Activated CD4-positive, alpha-beta T cell treated with anti-CD3 and anti-CD28 coated beads for 24 hours (primary cell): ENCODE results near the gene SMAD7.

Experiments used
- DNase-seq, 2 donors: peaks; one replicate each; pipeline ENCODE4 v3.0.0-alpha.2; 2020; ENCODE audit warnings: low read depth in 2 of 2

SMAD7 gene

GRCh38 chr18:48986851-48987761 is 36.3 kb upstream of the SMAD7 start:
- DNase-seq = no peak

GRCh38 chr18:48985161-48985560 is 34.4 kb upstream of the SMAD7 start:
- DNase-seq = no peak

GRCh38 chr18:48983793-48984437 is 33.1 kb upstream of the SMAD7 start:
- DNase-seq = no peak

- no peak for DNase-seq
Measured at GRCh38 chr18:48982266-48982665, 31.5 kb upstream of the SMAD7 start.

- DNase-seq = no peak
Measured at GRCh38 chr18:48979944-48980890, 29.5 kb upstream of the SMAD7 start.

GRCh38 chr18:48977914-48978313 is 27.1 kb upstream of the SMAD7 start:
- no peak for DNase-seq

GRCh38 chr18:48975817-48976649 is 25.3 kb upstream of the SMAD7 start:
- DNase-seq = peak; percentile 38 to 48

- no peak for DNase-seq
Measured at GRCh38 chr18:48975120-48975816, 24.5 kb upstream of the SMAD7 start.

GRCh38 chr18:48974304-48975119 is 23.7 kb upstream of the SMAD7 start:
- DNase-seq = no peak

- no peak for DNase-seq
Measured at GRCh38 chr18:48973731-48974130, 23.0 kb upstream of the SMAD7 start.

GRCh38 chr18:48968412-48969215 is 17.8 kb upstream of the SMAD7 start:
- no peak for DNase-seq

- no peak for DNase-seq
Measured at GRCh38 chr18:48967545-48967944, 16.8 kb upstream of the SMAD7 start.

- DNase-seq = no peak
Measured at GRCh38 chr18:48966523-48966922, 15.8 kb upstream of the SMAD7 start.

GRCh38 chr18:48963586-48964470 is 13.1 kb upstream of the SMAD7 start:
- DNase-seq = no peak

- no peak for DNase-seq
Measured at GRCh38 chr18:48962994-48963561, 12.3 kb upstream of the SMAD7 start.

GRCh38 chr18:48962252-48962993 is 11.7 kb upstream of the SMAD7 start:
- DNase-seq = no peak

GRCh38 chr18:48961547-48961946 is 10.8 kb upstream of the SMAD7 start:
- no peak for DNase-seq
